Activated CD8-positive, alpha-beta memory T cell treated with anti-CD3 and anti-CD28 coated beads, Interleukin-2, amount 50 U/mL, for 24 hours (primary cell): Measurements from ENCODE around the gene SNAI1.
A peak's percentile ranks its signal among the peaks of the same experiment; 100 is the strongest.
"Not testable (repeated sequence)": the region's sequence is repeated elsewhere in the genome, so short reads cannot be mapped to it uniquely, and the experiment has no call there.

Experiments used
- DNase-seq: peaks from one replicate; pipeline ENCODE4 v3.0.0-alpha.2; 2020; ENCODE audit errors: extremely low read depth

Gene SNAI1

DNA sequence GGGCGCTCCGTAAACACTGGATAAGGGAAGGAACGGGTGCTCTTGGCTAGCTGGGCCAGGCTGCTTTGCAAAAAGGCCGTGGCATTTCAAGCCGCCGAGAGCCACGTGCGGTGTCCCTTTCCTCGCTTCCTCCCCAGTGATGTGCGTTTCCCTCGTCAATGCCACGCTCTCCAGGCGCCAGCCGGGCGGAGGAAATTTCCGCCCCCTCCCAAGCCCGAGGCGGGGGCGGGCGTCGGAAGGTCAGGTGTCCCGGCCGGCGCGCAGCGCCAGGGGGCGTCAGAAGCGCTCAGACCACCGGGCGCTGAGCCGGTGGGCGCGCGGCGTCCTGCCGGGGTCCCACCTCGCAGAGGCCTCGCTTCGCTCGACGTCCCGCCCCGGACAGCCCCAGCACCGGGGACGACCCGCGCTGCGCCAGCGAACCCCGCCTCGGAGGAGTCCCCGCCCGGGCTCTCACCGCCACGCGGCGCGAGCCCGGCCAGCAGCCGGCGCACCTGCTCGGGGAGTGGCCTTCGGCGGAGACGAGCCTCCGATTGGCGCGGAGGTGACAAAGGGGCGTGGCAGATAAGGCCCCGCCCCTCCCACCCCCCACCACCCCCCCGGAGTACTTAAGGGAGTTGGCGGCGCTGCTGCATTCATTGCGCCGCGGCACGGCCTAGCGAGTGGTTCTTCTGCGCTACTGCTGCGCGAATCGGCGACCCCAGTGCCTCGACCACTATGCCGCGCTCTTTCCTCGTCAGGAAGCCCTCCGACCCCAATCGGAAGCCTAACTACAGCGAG is at the start of gene SNAI1:
Gene SNAI1 (plus strand): TSS at position 635 of the 777 bp plus-strand sequence. CDS start 80 bp downstream, at position 715.
- DNase-seq, result peak; percentile 46

DNA sequence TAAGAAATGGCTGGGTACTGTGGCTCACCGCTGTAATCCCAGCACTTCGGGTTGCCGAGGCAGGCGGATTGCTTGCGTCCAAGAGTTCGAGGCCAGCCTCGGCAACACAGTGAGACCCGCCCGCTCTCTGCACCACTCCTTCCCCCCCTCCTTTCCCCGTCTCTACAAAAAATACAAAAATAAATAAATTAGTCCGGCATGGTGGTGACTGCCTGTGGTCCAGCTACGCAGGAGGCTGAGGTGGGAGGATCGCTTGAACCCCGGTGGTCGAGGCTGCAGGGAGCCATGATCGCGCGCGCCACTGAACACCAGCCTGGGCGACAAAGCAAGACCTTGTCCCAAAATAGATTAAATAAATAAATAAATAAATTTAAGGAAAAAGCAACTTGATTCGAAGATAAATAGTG is 47.0 kb upstream of the SNAI1 start:
- DNase-seq, result no peak

DNA sequence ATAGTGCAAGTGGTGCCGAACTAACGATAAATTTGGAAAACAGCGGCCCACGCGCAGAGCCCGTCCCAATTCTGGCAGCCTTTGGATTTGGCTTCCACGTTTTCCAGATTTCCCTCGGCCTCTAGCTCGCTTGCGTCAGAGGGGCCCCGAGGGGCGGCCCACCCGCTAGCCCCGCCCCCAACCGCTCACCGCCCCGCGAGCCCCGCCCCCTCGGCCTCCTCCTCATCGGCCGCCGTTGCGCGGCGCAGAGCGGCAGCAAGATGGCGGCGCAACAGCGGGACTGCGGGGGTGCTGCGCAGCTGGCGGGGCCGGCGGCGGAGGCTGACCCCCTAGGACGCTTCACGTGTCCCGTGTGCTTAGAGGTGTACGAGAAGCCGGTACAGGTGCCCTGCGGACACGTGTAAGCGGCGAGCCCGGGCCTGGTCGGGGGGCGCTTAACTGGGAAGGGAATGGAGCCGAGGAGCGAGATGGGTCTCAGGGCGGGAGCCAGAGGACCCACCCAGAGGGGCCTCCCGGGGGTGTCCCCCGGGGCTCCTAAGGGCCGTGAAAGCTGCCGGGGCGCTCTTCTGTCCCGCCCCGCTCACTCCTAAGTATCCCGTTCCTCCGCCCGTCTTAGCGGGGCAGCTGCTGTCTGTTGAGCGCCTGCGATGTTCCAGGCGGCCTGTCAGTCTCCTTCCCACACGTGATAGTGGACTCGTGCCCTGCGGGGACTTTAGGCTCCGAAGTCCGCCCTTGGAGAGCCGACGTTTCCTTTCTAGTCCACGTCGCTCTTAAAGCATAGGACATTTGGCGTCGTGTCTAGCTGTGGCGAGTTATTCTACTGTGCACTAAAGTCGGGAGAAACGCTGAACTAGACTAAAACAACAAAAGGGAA is 46.4 kb upstream of the SNAI1 start, which contains the start of gene RNF114:
Gene RNF114 (plus strand): TSS at position 245 of the 874 bp plus-strand sequence. CDS start 16 bp downstream, at position 261.
- DNase-seq, result peak; percentile 78

GRCh38 chr20:49937027-49937929 is 45.5 kb upstream of the SNAI1 start:
- DNase-seq, result no peak

DNA sequence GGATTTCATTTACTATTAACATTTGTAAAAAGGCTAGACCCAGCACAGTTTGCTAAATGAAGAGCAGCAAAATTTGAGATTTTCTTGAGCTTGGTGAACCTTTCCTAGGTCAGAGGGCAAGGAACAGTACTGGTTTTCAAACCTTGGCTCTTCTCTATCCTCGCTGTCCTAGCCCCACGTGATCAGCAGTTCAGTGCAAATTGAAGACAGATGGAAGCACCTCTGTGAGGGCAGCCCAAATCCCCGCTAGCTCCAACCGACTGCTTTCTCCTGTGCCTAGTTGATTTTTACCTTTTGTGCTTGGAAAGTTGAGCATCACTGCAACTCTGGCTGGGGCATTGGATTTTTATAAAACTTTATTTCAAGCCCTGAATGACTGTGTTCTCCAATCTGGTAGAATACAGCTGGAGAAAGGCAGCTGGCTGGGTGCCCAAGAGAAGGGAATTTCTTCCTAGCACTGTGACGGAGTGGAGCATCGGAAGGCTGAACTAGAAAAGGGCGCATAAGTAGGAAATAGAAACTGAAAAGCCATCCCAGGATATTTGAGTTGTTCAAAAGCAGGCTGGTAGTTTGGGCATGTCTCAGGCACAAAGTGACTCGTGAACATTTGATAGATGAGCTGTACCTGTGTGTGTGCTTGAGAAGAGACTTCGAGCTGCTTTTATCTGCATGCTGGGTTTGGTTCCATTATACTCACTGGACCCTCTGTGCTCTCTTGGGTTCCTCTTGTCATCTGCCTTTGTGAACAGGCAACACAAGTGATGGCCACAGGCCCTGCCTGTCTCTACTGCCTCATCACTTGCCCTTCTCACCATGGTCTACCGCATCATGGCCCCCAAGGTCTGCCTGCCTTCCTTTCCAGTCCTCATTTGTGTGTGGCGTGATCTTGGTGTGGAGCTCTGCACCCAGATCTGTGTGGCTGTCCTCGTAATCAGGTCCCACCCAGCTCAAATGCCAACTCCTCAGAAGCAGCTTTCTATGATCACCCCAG is 44.3 kb upstream of the SNAI1 start:
- DNase-seq, result no peak

DNA sequence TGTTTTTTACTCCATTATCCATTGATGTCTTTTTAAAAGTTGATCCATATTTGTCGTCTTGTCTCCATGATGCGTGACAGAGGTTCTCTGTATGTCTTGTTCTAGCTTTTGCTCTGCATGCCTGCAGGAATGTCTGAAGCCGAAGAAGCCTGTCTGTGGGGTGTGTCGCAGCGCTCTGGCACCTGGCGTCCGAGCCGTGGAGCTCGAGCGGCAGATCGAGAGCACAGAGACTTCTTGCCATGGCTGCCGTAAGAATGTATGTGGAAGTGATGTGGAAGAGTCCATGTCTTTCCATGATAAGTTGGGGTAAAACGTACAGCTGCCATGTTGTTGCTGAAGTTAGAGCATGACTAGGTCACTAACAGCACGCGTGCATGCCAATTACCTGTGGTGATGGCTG is 41.3 kb upstream of the SNAI1 start:
- no peak for DNase-seq

GRCh38 chr20:49942303-49942702 is 40.5 kb upstream of the SNAI1 start:
- DNase-seq, result no peak

- DNase-seq, result no peak
Measured at GRCh38 chr20:49942942-49943341, 39.8 kb upstream of the SNAI1 start.

DNA sequence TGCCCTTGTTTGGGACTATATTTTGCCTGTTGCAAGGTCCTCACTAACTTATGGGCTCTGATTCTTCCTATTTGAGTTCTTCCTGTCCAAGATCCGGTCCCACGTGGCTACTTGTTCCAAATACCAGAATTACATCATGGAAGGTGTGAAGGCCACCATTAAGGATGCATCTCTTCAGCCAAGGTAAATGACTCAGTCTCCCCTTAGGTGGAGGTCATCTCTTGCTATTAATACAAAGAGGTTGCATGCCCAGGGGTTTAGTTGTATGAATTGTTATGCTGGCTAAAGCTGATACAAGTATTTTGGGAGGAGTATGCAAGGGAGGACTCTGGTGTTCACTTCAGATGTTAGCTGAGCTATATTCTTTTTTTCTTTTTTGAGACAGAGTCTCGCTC is 37.5 kb upstream of the SNAI1 start:
- DNase-seq, result no peak

DNA sequence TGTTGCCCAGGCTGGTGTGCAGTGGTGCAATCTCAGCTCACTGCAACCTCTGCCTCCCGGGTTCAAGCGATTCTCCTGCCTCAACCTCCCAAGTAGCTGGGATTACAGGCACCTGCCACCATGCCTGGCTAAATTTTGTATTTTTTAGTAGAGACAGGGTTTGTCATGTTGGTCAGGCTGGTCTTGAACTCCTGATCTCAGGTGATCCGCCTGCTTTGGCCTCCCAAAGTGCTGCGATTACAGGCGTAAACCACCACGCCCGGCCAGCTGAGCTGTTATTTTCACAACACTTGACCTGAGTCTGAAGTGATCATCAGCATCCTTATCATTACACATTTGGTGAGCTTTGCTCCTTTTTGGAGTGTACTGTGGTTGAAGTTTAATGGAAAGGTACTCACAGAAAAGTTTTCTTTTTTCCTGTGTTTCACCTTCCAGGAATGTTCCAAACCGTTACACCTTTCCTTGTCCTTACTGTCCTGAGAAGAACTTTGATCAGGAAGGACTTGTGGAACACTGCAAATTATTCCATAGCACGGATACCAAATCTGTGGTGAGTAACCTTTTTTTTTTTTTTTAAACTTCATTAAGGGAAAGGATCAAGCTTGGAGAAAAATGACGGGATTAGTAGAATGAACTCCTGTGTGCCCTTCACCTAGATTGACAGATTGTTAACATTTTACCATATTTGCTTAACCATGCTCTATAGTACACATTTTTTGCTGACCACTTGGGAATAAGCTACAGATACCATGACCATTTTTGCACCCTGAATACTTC is 36.9 kb upstream of the SNAI1 start:
- no peak for DNase-seq

- DNase-seq, result no peak
Measured at GRCh38 chr20:49948178-49948577, 34.6 kb upstream of the SNAI1 start.

DNA sequence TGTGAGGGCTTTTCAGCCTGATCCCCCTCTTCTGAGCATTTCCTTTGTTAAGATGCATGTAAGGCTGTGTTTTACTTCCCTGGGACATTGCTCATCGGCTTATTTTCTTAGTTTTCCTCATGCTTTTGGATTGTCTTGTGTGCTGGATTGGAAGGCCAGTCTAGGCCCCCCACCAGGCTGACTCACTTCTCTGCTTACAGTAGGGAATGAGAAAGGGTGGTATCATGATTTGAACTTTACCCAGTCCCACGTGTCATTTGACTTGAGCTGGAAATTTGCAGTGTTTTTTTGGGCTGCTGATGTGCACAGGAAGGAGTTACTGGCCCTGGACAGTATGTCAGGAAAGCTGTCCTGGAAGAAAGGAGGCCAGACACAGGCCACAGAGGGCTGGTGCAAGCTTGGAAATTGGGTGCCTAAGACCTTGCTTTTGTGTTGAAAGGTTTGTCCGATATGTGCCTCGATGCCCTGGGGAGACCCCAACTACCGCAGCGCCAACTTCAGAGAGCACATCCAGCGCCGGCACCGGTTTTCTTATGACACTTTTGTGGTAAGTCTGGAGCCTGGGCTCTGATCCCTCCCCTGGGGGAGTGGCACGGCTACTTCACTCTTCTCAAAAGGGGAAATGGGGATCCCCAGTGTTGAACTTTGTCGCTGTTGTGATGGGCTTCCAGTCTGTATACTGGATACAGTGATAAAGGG is 33.8 kb upstream of the SNAI1 start:
- DNase-seq, result no peak

- DNase-seq, result no peak
Measured at GRCh38 chr20:49951151-49951550, 31.6 kb upstream of the SNAI1 start.

GRCh38 chr20:49955167-49955566 is 27.6 kb upstream of the SNAI1 start:
- no peak for DNase-seq

- DNase-seq, result not testable (repeated sequence)
Measured at GRCh38 chr20:49955830-49956396, 26.9 kb upstream of the SNAI1 start.

- DNase-seq, result no peak
Measured at GRCh38 chr20:49956689-49957088, 26.1 kb upstream of the SNAI1 start.

DNA sequence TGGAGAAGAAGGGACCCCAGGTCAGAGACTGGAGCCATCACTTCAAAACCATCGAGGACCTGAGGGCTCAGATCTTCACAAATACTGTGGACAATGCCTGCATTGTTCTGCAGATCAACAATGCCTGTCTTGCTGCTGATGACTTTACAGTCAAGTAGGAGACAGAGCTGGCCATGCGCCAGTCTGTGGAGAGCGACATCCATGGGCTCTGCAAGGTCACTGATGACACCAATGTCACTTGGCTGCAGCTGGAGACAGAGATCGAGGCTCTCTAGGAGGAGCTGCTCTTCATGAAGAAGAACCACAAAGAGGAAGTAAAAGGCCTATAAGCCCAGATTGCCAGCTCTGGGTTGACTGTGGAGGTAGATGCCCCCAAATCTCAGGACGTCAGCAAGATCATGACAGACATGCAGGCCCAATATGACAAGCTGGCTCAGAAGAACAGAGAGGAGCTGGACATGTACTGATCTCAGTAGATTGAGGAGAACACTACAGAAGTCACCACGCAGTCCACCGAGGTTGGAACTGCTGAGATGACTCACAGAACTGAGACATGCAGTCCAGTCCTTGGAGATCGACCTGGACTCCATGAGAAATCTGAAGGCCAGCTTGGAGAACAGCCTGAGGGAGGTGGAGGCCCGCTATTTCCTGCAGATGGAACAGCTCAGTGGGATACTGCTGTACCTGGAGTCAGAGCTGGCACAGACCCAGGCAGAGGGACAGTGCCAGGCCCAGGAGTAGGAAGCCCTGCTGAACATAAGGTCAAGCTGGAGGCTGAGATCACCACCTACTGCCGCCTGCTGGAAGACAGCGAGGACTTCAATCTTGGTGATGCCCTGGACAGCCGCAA is 25.5 kb upstream of the SNAI1 start:
- DNase-seq, result not testable (repeated sequence)

- no peak for DNase-seq
Measured at GRCh38 chr20:49961413-49961812, 21.4 kb upstream of the SNAI1 start.
